Measurements from ENCODE around the gene MUC4. TPM values are rescaled to one million over a fixed set of nuclear protein-coding genes. Genes with fewer than 3 reads are reported as not detected.
"Not testable (repeated sequence)": the region's sequence is repeated elsewhere in the genome, so short reads cannot be mapped to it uniquely, and the experiment has no call there.

MUC4 gene
- total RNA-seq, 2 donors from 2014 or later, result 0.35 to 2.3 TPM

DNA sequence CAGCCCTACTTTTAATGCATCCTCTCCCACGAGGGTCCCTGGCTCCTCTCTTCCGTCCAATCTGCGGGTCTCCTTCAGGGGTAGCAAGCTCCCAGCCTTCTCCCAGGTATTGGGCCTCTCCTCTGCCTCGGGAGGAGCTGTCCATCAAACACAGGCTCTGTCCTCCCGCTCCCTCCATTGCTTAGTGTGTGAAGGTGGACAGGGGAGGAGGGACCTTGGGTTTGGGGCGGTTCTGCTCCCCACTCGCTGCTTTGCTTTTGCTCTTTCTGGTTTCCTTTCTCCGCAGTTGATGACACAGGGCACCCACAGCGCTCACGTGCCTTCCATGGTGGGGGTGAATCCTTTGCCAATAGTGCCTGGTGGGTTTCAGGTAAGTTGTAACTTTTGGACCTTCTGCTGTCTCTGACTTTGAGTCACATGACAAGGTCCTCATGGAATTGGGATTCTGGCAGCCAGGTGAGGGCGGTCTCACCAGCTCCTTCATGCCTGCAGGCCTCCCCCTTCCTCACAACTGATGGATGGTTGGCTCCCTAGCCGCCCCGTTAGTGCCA is 72.1 kb downstream of the MUC4 start:
- no peaks in the 10 kb centered on the region for H3K4me1 ChIP-seq (ENCODE audit: control insufficient read depth, insufficient read depth, low read length)
- Mint-ChIP-seq H3K36me3 (ENCODE audit: low read depth) (no peaks in the 10 kb centered on the region), H3K4me1 (no peaks in the 10 kb centered on the region), H3K4me3 (no peak overlapping the region), H3K27ac (no peak overlapping the region), H3K9me3 (no peaks in the 10 kb centered on the region), H3K27me3 (ENCODE audit: insufficient read depth) (peaks cover 23% of the 10 kb centered on the region)
- DNase-seq, result no peak
- no peak overlapping the region for H3K9ac ChIP-seq (ENCODE audit: extremely low read depth, low read length, poor library complexity, severe bottlenecking)
- no peak overlapping the region for H3K27ac ChIP-seq (ENCODE audit: low read depth, low read length)
- H3K9me3 ChIP-seq (ENCODE audit: control insufficient read depth, low read length), result no peaks in the 10 kb centered on the region
- no peak overlapping the region for H3K4me3 ChIP-seq (ENCODE audit: low read length)
- no peak for TF ChIP-seq CTCF (conservative IDR thresholded peaks at IDR 0.05)
- no peaks in the 10 kb centered on the region for H3K27me3 ChIP-seq (ENCODE audit: control insufficient read depth, insufficient read depth, low read length, poor library complexity, severe bottlenecking)
- WGBS, 2 experiments (ENCODE audit: insufficient coverage in 1 of 2, insufficient read length in 1 of 2), result 91 to 94% methylated on average over 6 to 10 of the region's 13 CpGs
- no peaks in the 10 kb centered on the region for H3K36me3 ChIP-seq (ENCODE audit: control insufficient read depth, insufficient read depth, low read length)

- H3K4me1 ChIP-seq (ENCODE audit: control insufficient read depth, insufficient read depth, low read length), result no peaks in the 10 kb centered on the region
- no peak for DNase-seq
- Mint-ChIP-seq H3K4me1 (no peaks in the 10 kb centered on the region), H3K9me3 (no peaks in the 10 kb centered on the region), H3K4me3 (no peak overlapping the region), H3K36me3 (ENCODE audit: low read depth) (no peaks in the 10 kb centered on the region), H3K27me3 (ENCODE audit: insufficient read depth) (peaks cover 19% of the 10 kb centered on the region), H3K27ac (no peak overlapping the region)
- no peak overlapping the region for H3K9ac ChIP-seq (ENCODE audit: extremely low read depth, low read length, poor library complexity, severe bottlenecking)
- no peaks in the 10 kb centered on the region for H3K9me3 ChIP-seq (ENCODE audit: control insufficient read depth, low read length)
- peak; percentile 44 for TF ChIP-seq CTCF (conservative IDR thresholded peaks at IDR 0.05)
- WGBS, 2 experiments (ENCODE audit: insufficient coverage in 1 of 2, insufficient read length in 1 of 2), result 89 to 94% methylated on average over 14 of the region's 14 CpGs
- H3K36me3 ChIP-seq (ENCODE audit: control insufficient read depth, insufficient read depth, low read length), result no peaks in the 10 kb centered on the region
- no peak overlapping the region for H3K4me3 ChIP-seq (ENCODE audit: low read length)
- H3K27ac ChIP-seq (ENCODE audit: low read depth, low read length), result no peak overlapping the region
- no peaks in the 10 kb centered on the region for H3K27me3 ChIP-seq (ENCODE audit: control insufficient read depth, insufficient read depth, low read length, poor library complexity, severe bottlenecking)
These were observed 73.3 kb downstream of the MUC4 start for GRCh38 chr3:195738274-195739044.

DNA sequence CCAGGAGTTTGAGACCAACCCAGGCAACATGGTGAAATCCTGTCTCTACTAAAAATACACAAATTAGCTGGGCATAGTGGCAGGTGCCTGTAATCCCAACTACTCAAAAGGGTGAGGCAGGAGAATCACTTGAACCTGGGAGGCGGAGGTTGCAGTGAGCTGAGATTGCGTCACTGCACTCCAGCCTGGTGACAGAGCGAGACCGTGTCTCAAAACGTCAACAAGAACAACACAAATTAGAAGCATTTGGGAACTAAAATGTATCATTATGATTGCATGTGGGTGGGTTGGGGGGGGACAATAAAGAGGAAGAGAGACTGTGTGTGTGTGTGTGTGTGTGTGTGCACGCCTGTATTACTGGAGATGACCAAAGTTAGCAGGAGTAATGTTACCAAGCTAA is 73.9 kb downstream of the MUC4 start:
- not testable (repeated sequence) for H3K9me3 ChIP-seq (ENCODE audit: control insufficient read depth, low read length); H3K9ac ChIP-seq (ENCODE audit: extremely low read depth, low read length, poor library complexity, severe bottlenecking); H3K4me1 Mint-ChIP-seq; H3K36me3 Mint-ChIP-seq (ENCODE audit: low read depth); DNase-seq; H3K27me3 ChIP-seq (ENCODE audit: control insufficient read depth, insufficient read depth, low read length, poor library complexity, severe bottlenecking); H3K4me3 Mint-ChIP-seq; H3K9me3 Mint-ChIP-seq; H3K36me3 ChIP-seq (ENCODE audit: control insufficient read depth, insufficient read depth, low read length); H3K4me1 ChIP-seq (ENCODE audit: control insufficient read depth, insufficient read depth, low read length); H3K4me3 ChIP-seq (ENCODE audit: low read length); H3K27ac ChIP-seq (ENCODE audit: low read depth, low read length); H3K27ac Mint-ChIP-seq
- WGBS, 2 experiments (ENCODE audit: insufficient coverage in 1 of 2, insufficient read length in 1 of 2), result 92 to 100% methylated on average over 5 to 6 of the region's 6 CpGs
- peaks cover 15% of the 10 kb centered on the region for H3K27me3 Mint-ChIP-seq (ENCODE audit: insufficient read depth)
